Neural progenitor cell (in vitro differentiated cells): ENCODE results near the gene BCORL1. TPM values are rescaled to one million over a fixed set of nuclear protein-coding genes. Genes with fewer than 3 reads are reported as not detected.

Experiments used
- DNase-seq: peaks from one replicate; pipeline ENCODE4 v3.0.0-alpha.2; 2016; ENCODE audit warnings: low spot score
- H2AFZ ChIP-seq: fragments of 200-600 bp; sonication (generic); replicated peaks from 2 replicates; pipeline ENCODE4 v1.6.1; 2016; ENCODE audit warnings: antibody characterized with exemption
- H3F3A ChIP-seq: fragments of 200-600 bp; sonication (generic); 2 replicates; pipeline ENCODE4 v1.6.1; 2016; ENCODE audit warnings: antibody characterized with exemption, low read depth
- H3K27ac ChIP-seq: fragments of 200-600 bp; sonication (generic); 2 replicates; pipeline ENCODE4 v1.5.1; 2016; ENCODE audit warnings: mild to moderate bottlenecking
- H3K27me3 ChIP-seq: fragments of 200-600 bp; sonication (generic); 2 replicates; pipeline ENCODE4 v1.6.1; 2016; ENCODE audit warnings: mild to moderate bottlenecking, moderate library complexity
- H3K36me3 ChIP-seq: fragments of 200-600 bp; sonication (generic); 2 replicates; pipeline ENCODE4 v1.5.1; 2016
- H3K4me1 ChIP-seq: fragments of 200-600 bp; sonication (generic); 2 replicates; pipeline ENCODE4 v1.6.1; 2016; ENCODE audit warnings: mixed run types
- H3K4me2 ChIP-seq: fragments of 200-600 bp; sonication (generic); 2 replicates; pipeline ENCODE4 v1.6.1; 2016
- H3K4me3 ChIP-seq: fragments of 200-600 bp; sonication (generic); 2 replicates; pipeline ENCODE4 v1.5.1; 2016
- H3K79me2 ChIP-seq: fragments of 200-600 bp; sonication (generic); 2 replicates; pipeline ENCODE4 v1.6.1; 2016; ENCODE audit warnings: low read depth
- H3K9ac ChIP-seq: fragments of 200-600 bp; sonication (generic); 2 replicates; pipeline ENCODE4 v1.6.1; 2016
- H3K9me3 ChIP-seq: fragments of 200-600 bp; sonication (generic); 2 replicates; pipeline ENCODE4 v1.5.1; 2016; ENCODE audit warnings: low read depth
- H4K20me1 ChIP-seq: fragments of 200-600 bp; sonication (generic); 2 replicates; pipeline ENCODE4 v1.6.1; 2016; ENCODE audit warnings: low read depth
- H3K27ac Mint-ChIP-seq: 3 replicates; pipeline ENCODE4 v1.8.0; 2021; ENCODE audit warnings: mixed read lengths
- H3K27me3 Mint-ChIP-seq: 2 replicates; pipeline ENCODE4 v1.8.0; 2022; ENCODE audit warnings: low read depth, mild to moderate bottlenecking, inconsistent platforms, moderate library complexity, mixed read lengths; ENCODE audit not compliant: insufficient read depth
- H3K36me3 Mint-ChIP-seq: 3 replicates; pipeline ENCODE4 v1.8.0; 2021; ENCODE audit warnings: mixed read lengths
- H3K4me1 Mint-ChIP-seq: 3 replicates; pipeline ENCODE4 v1.8.0; 2021; ENCODE audit warnings: mixed read lengths
- H3K4me3 Mint-ChIP-seq: 3 replicates; pipeline ENCODE4 v1.8.0; 2021; ENCODE audit warnings: mild to moderate bottlenecking, moderate library complexity, mixed read lengths
- H3K9me3 Mint-ChIP-seq: 3 replicates; pipeline ENCODE4 v1.8.0; 2020; ENCODE audit warnings: mixed read lengths
- EZH2 ChIP-seq: fragments of 200-600 bp; sonication (generic); IDR thresholded peaks from 2 replicates; pipeline ENCODE4 v1.6.1; 2017; ENCODE audit warnings: antibody characterized with exemption, mild to moderate bottlenecking, moderate library complexity
- EZH2phosphoT487 ChIP-seq: fragments of 200-600 bp; sonication (generic); IDR thresholded peaks from 2 replicates; pipeline ENCODE4 v1.6.1; 2017; ENCODE audit warnings: antibody characterized with exemption
- total RNA-seq: library from RNA; depleted of rRNA; stranded (reverse); fragments of >200 nt; gene quantifications from 2 replicates; pipeline ENCODE4 v1.2.3, GENCODE V29; 2015; ENCODE audit warnings: low replicate concordance
- TF ChIP-seq, protein P1 (sequence below): fragments of 200-600 bp; sonication (generic); IDR thresholded peaks from 2 replicates; pipeline ENCODE4 v1.5.1; 2017; ENCODE audit warnings: antibody characterized with exemption, mild to moderate bottlenecking

BCORL1 gene
- total RNA-seq, 1 donor from 2014 or later, result 5.1 TPM

GRCh38 chrX:129933700-129934099, 48.7 kb upstream of the BCORL1 start:
- H3K4me1 ChIP-seq, result peaks cover 8% of the 10 kb centered on the region
- Mint-ChIP-seq H3K9me3 (peaks cover 3% of the 10 kb centered on the region), H3K27me3 (peaks cover 36% of the 10 kb centered on the region), H3K27ac (peak overlapping the region; percentile 31), H3K36me3 (peaks cover 5% of the 10 kb centered on the region), H3K4me3 (peak overlapping the region; percentile 81), H3K4me1 (peaks cover 32% of the 10 kb centered on the region)
- DNase-seq, result no peak
- H3K27ac ChIP-seq, result no peak overlapping the region
- TF ChIP-seq EZH2 (no peak), EZH2phosphoT487 (no peak)
- TF ChIP-seq, protein P1, sequence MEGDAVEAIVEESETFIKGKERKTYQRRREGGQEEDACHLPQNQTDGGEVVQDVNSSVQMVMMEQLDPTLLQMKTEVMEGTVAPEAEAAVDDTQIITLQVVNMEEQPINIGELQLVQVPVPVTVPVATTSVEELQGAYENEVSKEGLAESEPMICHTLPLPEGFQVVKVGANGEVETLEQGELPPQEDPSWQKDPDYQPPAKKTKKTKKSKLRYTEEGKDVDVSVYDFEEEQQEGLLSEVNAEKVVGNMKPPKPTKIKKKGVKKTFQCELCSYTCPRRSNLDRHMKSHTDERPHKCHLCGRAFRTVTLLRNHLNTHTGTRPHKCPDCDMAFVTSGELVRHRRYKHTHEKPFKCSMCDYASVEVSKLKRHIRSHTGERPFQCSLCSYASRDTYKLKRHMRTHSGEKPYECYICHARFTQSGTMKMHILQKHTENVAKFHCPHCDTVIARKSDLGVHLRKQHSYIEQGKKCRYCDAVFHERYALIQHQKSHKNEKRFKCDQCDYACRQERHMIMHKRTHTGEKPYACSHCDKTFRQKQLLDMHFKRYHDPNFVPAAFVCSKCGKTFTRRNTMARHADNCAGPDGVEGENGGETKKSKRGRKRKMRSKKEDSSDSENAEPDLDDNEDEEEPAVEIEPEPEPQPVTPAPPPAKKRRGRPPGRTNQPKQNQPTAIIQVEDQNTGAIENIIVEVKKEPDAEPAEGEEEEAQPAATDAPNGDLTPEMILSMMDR, result no peak
- H3F3A ChIP-seq, result peaks cover 27% of the 10 kb centered on the region
- no peak overlapping the region for H3K4me3 ChIP-seq
- no peaks in the 10 kb centered on the region for H3K79me2 ChIP-seq
- no peaks in the 10 kb centered on the region for H3K36me3 ChIP-seq
- no peak overlapping the region for H3K9ac ChIP-seq
- no peak overlapping the region for H2AFZ ChIP-seq
- no peak overlapping the region for H3K4me2 ChIP-seq
- H3K27me3 ChIP-seq, result peaks cover 56% of the 10 kb centered on the region
- no peaks in the 10 kb centered on the region for H4K20me1 ChIP-seq
- H3K9me3 ChIP-seq, result no peaks in the 10 kb centered on the region

DNA sequence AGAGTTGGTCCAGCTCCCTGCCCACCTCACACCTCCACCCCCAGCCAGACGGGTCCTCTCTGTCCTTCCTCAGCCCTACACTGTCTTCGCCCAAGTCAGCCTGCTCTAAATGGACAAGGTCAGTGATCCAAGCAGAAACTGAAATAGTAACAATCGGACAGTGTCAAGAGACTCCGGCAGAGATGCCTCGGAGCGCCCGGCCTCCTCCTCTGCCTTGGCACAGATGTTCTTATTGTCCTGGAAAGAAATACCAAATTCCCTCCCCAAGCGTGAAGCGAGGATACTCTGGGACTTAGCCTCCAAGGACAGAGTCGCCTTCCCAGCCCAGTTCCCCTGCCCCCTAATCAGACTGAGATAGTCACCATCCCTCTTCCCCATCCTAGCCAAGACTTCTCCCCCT, 48.0 kb upstream of the BCORL1 start:
- no peak overlapping the region for H2AFZ ChIP-seq
- H4K20me1 ChIP-seq, result no peaks in the 10 kb centered on the region
- no peaks in the 10 kb centered on the region for H3K36me3 ChIP-seq
- peaks cover under 1% of the 10 kb centered on the region for H3K36me3 Mint-ChIP-seq
- H3K9me3 ChIP-seq, result no peaks in the 10 kb centered on the region
- no peak overlapping the region for H3K27ac ChIP-seq
- H3K9me3 Mint-ChIP-seq, result peaks cover 3% of the 10 kb centered on the region
- no peak overlapping the region for H3K4me3 ChIP-seq
- H3K79me2 ChIP-seq, result no peaks in the 10 kb centered on the region
- no peak overlapping the region for H3K9ac ChIP-seq
- H3K4me3 Mint-ChIP-seq, result peak overlapping the region; percentile 59
- peak overlapping the region; percentile 13 for H3K4me2 ChIP-seq
- H3K4me1 Mint-ChIP-seq, result peaks cover 33% of the 10 kb centered on the region
- H3K27me3 ChIP-seq, result peaks cover 59% of the 10 kb centered on the region
- no peak for TF ChIP-seq EZH2
- TF ChIP-seq EZH2phosphoT487, result no peak
- TF ChIP-seq, protein P1, result no peak
- peak; percentile 22 for DNase-seq
- no peak overlapping the region for H3K27ac Mint-ChIP-seq
- peaks cover 8% of the 10 kb centered on the region for H3K4me1 ChIP-seq
- peaks cover 41% of the 10 kb centered on the region for H3K27me3 Mint-ChIP-seq
- H3F3A ChIP-seq, result peaks cover 27% of the 10 kb centered on the region

DNA sequence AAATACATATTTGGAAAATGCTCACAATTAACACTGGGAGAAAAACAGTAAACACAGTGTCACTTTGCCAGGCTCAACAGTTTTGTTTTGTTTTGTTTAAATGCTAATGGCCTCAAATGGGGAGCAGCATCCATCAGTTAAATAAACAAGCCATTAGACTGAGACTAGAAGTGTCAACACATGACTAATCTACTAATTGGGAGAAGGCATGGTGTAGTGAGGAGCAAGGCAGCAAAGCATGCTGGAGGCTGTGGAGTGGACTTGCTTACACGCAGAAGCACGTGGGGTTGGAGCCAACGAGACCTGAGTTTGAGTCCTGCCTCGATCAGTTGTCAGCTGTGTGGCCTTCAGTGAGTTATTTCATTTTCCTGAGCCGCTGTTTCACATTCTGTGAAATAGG, 47.5 kb upstream of the BCORL1 start:
- no peak overlapping the region for H3K4me3 ChIP-seq
- no peak overlapping the region for H3K9ac ChIP-seq
- no peak overlapping the region for H3K4me2 ChIP-seq
- Mint-ChIP-seq H3K4me3 (peak overlapping the region; percentile 59), H3K36me3 (no peaks in the 10 kb centered on the region), H3K9me3 (peaks cover 3% of the 10 kb centered on the region), H3K27me3 (peaks cover 42% of the 10 kb centered on the region), H3K4me1 (peaks cover 34% of the 10 kb centered on the region), H3K27ac (no peak overlapping the region)
- H3K27me3 ChIP-seq, result peaks cover 59% of the 10 kb centered on the region
- DNase-seq, result no peak
- no peaks in the 10 kb centered on the region for H4K20me1 ChIP-seq
- no peak overlapping the region for H2AFZ ChIP-seq
- no peaks in the 10 kb centered on the region for H3K36me3 ChIP-seq
- peaks cover 8% of the 10 kb centered on the region for H3K4me1 ChIP-seq
- no peak overlapping the region for H3K27ac ChIP-seq
- TF ChIP-seq, protein P1, result no peak
- TF ChIP-seq EZH2 (no peak), EZH2phosphoT487 (no peak)
- peaks cover 27% of the 10 kb centered on the region for H3F3A ChIP-seq
- no peaks in the 10 kb centered on the region for H3K79me2 ChIP-seq
- H3K9me3 ChIP-seq, result no peaks in the 10 kb centered on the region
